Frontal cortex (tissue), 4 donors: ENCODE results near the gene SOX30. TPM values are rescaled to one million over a fixed set of nuclear protein-coding genes. Genes with fewer than 3 reads are reported as not detected.
"Not testable (repeated sequence)": the region's sequence is repeated elsewhere in the genome, so short reads cannot be mapped to it uniquely, and the experiment has no call there.

ENCODE experiments used
- DNase-seq, 2 donors: peaks; one replicate each; pipeline ENCODE4 v3.0.0; 2012; ENCODE audit warnings: low spot score in 2 of 2
- FAIRE-seq: peaks from 2 replicates; lab custom pipeline; 2012; peaks lifted over from hg19 to GRCh38; lab: Jason Lieb, UNC
- total RNA-seq: library from RNA; depleted of rRNA; stranded (reverse); fragments of >200 nt; gene quantifications from one replicate; pipeline ENCODE4 v1.2.3, GENCODE V29; 2014
- donor health status: control.
- donor health status: control.
- donor health status: control.

SOX30 gene
- total RNA-seq: under 0.01 TPM

DNA sequence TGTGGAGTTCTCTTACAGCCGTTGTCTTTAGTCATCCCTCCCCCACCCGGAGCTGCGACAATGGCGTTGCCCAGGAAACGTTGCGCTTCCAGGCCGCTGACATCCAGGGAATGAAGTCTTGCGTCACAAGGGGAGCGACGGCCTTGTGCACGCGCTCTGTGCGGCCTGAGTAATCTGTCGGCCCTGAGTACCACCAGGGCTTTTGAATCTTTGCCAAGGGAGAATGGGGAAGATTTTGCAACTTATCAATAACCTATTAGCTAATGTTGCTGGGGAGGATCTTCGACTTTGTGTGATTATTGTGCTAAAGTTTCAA, at the start of gene SOX30:
Gene SOX30, minus strand, starts transcription at position 62 of the 316 bp plus-strand sequence. CDS start 360 bp downstream, outside the sequence.
- FAIRE-seq (no peak), DNase-seq (no peak)

DNA sequence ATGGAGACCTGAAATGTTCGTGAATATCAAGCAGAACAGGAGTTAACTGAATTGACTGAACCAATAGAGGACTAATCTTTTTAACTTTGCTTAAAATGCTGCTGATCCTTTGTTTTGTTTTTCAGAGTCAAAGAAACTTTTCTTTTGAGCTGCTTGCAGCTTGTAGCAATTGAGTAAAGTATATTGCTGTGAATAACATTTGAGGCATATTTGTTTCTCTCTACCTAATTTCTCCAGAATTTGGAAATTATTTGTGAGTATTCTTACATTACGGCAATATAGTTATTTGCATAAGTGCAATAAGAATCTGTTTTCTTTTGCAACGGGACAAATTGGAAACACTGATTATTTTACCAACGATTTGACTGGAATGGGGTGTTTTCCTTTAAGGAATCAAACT, 46.4 kb upstream of the SOX30 start:
- DNase-seq, FAIRE-seq: not testable (repeated sequence)

DNA sequence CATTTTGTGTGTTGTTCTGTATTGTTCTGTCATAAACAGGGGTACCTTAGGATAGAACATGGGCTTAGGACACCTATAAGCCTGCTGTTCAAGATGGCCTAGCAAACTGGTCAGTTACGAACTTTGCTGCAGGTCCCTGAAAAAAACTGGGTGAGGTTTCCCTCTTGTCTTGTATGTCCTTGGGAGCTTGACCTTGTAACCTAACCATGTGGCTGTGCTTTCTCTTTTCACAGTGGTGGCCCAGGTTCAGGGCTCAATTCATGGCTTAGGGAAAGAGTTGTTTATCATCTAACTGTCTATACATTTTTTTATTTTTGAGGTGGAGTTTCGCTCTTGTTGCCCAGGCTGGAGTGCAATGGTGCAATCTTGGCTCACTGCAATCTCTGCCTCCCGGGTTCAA, 43.9 kb upstream of the SOX30 start:
- DNase-seq, FAIRE-seq: not testable (repeated sequence)

DNA sequence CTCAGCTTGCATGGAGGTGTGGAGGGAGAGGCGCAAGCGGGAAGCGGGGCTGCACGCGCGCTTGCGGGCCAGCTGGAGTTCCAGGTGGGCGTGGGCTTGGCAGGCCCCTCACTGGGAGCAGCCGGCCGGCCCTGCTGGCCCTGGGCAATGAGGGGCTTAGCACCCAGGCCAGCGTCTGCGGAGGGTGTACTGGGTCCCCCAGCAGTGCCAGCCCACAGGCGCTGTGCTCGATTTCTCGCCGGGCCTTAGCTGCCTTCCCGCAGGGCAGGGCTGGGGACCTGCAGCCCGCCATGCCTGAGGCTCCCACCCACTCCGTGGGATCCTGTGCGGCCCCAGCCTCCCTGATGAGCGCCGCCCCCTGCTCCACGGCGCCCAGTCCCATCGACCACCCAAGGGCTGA, 41.6 kb upstream of the SOX30 start:
- DNase-seq, FAIRE-seq: not testable (repeated sequence)

DNA sequence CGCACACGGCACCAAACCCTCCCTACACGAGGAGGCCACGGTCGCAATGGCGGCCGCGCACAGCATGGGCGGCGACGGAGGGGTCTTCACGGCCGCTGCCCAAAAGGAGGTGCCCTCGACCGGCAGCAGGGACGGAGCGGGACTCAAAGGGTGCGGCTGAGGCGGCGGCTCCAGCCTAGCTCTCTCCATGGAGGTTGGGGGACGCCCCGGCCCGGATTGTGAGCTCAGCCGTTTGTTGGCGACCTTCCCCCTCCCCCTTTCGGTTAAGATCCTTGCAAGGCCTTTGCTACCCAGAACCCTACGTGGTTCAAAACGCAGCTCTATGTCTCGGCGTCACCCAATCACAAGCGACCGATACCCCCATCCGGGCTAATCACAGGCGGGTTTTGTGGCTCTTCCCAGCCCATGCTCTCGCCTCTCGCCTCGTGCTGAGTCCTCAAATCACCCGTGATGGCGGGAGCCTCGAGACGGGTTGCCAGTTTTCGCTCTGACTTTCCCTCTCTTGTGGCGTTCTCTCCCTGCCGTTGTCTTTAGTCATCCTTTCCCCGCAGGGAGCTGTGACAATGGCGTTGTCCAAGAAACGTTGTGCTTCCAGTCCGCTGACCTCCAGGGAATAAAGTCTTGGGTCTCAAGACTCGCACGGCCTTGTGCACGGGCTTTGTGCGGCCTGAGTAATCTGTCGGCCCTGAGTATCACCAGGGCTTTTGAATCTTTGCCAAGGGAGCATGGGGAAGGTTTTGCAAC, 38.6 kb upstream of the SOX30 start:
- DNase-seq: no peak
- no peak for FAIRE-seq

DNA sequence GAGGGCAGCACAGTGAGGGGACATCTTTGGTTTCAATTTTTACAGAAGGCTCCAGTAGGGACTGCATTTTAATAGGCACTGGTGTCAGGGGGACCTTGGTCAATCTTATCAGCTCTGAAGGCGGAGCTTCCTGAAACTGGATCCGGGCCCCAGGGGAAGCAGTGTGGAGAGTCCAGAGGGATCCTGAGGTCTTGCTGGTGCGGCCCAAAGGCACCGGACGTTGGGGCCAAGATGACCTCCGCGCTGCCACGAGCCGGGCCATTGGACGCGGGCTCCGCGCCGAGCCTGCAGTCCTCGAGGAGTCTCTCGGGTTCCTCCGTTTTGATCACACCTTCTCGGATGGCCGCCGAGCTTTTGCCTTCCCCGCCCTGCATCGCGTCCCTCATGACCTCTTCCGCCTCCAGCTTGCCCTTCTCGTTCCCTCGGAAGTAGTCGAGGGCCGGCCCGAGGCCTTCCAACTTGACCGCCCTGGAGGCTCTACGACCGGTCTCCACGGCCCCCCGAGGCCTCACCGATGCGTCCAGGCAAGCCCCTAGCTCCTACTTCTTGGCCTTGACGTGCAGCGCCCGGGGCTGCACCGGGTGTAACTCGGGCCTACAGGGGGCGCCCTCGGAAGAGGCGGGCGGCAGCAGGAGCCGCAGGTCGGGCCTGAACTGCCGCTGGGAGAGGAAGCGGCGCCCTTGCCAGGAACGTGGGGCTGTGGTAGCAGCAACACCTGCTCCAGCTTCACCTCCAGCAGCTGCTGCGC, 37.9 kb upstream of the SOX30 start:
- FAIRE-seq (no peak), DNase-seq (no peak)

DNA sequence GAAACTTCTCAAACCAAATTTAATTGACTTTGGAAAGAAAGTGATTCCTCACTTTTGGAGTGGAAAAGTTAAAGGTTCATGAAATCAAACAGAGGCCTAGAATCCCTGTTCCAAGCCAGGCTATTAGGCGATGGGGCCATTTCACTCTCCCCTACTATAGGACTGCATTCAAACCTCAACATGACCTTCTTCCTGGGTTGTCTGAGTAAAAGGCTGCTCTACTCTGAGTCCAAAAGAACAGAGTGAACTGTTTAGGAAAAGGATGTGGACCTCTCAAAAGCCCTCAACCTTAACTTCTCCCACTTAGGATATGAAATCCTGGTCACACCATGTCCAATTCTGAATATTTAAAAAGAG, 34.9 kb upstream of the SOX30 start:
- DNase-seq: no peak
- FAIRE-seq: no peak

DNA sequence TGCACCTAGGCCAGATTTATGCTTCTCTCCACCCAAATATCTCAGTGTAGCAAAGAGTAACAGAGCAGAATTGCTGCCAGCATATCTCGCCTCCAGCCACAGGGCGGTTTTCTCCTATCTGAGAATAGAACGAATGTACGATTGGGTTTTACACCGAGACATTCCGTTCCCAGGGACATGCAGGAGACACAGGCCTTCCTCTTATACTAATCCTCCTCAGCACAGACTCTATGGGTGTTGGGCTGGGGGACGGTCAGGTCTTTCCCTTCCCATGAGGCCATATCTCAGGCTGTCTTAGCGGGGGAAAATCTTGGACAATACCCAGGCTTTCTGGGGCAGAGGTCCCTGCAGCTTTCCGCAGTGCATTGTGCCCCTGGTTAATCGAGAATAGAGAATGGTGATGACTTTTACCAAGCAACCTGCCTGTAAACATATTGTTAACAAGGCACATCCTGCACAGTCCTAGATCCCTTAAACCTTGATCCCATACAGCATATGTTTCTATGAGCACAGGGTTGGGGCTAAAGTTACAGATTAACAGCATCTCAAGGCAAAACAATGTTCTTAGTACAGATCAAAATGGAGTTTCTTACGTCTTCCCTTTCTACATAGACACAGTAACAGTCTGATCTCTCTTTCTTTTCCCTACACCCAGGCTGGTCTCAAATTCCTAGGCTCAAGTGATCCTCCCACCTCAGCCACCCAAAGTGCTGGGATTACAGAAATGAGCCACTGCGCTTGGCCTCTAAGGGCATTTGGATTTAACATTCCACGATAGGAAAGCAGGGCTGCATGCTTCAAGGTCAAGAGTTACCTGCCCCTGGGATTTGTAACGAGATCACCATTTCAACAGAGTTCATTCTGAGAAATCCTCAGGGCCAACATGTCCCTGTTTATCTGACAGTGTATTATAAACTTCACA, 34.3 kb upstream of the SOX30 start:
- not testable (repeated sequence) for FAIRE-seq, DNase-seq

DNA sequence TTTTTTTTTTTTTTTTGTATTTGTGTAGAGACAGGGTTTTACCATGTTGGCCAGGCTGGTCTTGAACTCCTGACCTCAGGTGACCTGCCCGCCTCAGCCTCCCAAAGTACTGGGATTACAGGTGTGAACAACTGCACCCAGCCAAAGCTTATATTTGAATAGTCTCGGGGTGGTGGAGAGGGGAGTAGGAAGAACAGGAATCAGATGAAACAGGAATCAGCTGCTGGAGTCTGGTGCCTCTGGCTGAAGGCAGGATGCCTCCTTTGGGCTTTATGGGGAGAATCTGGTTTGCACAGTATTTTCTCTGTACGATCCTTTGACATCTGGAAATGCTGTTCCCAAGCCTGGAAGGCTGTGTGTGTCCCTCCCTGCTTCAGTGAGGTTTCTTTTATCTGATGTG, 30.0 kb upstream of the SOX30 start:
- no peak for DNase-seq
- no peak for FAIRE-seq

DNA sequence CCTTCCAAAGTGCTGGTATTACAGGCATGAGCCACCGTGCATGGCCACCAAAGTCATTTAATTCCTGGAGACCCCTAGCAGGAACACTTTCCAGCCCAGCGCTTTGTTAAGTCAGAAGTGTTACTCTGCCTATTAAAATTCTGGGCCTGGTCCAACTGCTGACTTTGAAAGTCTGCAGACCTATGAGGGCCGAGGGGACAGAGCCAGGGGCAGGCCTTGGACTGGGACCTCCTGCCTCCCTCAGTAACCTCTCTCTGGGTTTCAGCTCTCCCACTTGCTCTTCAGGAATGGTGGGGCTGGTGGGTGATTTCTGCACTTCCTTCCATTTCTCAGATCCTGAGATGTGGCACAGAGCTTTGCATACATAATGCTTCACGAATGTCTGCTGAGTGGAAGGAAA, 28.8 kb upstream of the SOX30 start:
- FAIRE-seq: no peak
- DNase-seq: no peak

DNA sequence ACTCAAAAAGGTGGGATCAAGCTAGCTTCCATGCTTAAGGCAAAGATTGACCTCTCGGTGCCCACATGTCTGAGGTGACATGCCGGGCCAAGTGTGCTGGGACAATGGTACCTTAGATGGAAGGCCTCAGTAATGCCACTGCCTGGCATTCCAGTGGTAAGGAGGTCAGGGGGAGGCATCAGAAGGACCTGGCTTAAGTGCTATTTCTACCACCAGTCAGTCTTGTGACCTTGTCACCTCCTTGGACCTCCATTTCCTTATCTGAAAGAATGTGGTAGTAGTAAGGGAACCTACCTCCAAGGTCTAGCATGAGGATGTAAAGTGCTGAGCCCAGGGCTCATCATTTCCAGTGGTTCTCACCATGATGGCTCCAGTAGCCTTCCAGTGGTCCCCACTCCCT, 28.0 kb upstream of the SOX30 start:
- no peak for DNase-seq
- no peak for FAIRE-seq

DNA sequence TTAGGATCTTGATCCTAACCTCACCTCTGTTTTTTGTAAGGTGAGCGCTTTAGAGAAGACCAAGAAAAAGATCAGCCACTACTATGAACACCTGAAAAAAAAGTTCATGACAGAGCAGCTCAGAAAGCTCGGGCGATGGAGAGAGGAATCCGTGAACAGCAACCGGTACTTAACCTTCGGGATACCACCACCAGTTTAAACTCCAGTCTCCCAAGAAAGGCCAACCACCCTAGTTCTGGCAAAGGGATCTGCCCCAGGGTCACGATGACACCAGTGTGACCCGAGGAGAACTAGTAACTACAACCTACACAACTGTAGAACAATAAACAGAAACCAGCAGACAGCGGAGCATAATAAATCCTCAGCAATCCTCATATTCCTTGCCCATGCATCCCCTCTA, 27.6 kb upstream of the SOX30 start:
- no peak for FAIRE-seq

DNA sequence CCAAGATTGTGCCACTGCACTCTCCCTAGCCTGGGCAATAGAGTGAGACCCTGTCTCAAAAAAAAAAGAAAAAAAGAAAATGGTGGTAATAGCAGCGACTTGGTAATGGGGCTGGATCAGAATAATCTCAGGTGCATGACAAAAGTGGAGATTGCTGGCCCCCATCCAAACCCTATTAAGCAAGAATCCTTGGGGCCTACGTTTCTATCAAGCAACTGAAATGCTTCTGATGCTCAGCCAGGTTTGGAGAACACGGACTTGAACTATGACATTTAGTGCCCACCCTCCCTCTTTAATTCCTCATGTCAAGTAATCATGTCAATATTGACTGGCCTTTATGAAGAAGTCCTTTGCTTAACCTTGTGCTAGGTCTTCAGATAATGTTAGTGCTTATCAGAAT, 25.7 kb upstream of the SOX30 start:
- FAIRE-seq: no peak
- DNase-seq: no peak

More for the DNA sequence above, 27.6 kb upstream of the SOX30 start:
- DNase-seq: no peak

DNA sequence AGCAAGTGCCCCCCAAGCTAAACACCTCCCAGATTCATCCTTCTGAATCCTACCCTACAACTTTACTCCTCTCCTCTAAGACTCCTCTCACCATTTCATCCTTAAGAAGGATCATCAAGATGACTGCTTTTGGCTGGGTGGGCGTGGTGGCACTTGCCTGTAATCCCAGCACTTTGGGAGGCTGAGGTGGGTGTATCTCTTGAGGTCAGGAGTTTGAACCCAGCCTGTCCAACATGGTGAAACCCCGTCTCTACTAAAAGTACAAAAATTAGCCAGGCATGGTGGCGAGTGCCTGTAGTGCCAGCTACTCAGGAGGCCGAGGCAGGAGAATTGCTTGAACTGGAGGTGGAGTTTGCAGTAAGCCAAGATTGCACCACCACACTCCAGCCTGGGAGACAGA, 22.1 kb upstream of the SOX30 start:
- FAIRE-seq, DNase-seq: not testable (repeated sequence)

DNA sequence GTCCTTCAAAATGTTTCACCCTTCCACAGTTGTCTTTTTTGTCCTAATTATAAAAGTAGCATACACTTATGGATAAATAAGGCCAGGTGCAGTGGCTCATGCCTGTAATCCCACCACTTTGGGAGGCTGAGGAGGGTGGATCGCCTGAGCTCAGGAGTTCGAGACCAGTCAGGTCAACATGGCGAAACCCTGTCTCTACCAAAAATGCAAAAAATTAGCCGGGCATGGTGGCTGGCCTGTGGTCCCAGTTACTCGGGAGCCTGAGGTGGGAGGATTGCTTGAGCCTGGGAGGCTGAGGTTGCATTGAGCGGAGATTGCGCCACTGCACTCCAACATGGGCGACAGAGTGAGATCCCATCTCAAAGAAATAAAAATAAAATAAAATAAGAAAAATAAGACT, 20.7 kb upstream of the SOX30 start:
- FAIRE-seq (no peak), DNase-seq (no peak)

DNA sequence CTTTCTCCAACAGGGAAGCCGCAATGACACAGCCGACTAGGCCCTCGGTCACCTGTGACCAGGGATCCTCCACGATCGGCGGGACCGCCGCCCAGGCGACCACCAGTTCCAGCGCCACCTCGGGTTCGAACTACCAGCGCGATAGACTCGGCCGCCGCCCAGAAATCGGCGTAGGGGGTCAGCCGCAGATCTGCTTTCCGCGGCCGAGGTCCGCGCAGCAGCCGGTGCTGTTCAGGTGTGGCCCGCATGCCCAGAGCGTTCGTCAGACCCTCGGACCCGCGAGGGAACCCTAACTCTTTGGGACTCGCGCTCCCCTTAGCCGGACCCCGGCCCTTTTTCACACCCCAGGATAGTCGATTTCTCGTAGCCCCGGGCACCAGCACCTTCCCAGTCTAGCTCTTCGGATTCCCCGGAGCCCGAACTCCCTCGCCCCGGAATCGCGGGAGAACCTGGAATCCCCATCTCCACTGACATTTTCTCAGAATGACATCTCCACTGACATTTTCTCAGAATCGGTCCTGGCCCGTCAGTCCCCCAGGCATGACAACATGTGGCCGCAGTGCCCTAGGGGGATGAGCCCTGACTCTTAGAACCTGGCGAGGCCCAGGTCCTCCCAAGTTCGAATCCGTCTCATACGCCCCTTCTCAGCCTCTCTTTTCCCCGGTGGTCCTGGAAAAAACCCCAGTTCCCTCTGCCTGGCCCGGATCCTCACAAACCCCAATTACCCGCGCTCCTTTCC, 19.5 kb upstream of the SOX30 start:
- no peak for DNase-seq
- no peak for FAIRE-seq

DNA sequence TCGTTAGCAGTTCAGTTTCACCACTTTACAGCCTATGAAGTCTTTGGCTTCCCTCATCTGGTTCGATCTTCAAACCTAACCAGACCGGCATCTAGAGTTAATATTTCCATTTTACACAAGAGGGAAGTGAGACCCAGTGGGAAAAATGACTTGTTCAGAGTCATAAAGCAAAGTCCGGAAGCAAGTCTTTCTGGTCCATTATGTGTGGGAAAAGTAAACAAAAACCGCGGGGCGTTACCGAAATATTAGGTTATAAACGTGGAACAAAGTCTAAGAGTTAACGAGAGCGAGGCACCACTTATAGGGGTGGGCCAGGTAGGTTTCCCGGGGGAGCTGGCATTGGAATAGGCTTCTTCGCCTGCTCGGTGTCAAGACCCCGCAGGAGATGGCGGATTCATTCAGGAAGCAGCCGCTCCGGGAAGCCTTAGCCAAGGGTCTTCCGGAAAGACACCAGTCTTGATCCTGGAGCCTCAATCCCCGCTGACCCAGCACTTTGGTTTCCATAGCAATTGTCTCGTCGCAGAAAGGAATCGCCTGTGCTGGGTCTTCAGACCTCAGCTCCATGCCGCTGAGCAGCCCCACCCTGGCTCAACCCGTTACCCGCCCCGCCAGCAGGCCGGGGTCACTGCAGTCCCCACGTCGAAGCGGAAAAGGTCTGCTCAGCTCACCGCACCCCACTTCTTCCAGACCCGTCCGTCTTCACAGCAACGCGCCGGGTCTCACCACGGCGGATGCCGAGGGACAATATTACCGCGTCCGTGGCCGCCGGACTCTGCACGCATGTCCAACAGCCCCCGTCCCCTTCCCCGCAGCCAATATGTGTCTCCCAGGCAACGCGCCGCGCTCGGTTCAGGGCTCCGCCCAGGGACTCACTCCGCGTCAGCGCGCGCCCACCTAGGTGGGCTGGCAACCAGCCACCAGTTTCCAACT, 18.7 kb upstream of the SOX30 start, which contains the start of gene C5orf52:
Gene C5orf52, plus strand, starts transcription at position 872 of the 930 bp plus-strand sequence. CDS start 82 bp downstream, outside the sequence.
- FAIRE-seq (no peak), DNase-seq (peak in 1 of 2 donors; percentile 60)

DNA sequence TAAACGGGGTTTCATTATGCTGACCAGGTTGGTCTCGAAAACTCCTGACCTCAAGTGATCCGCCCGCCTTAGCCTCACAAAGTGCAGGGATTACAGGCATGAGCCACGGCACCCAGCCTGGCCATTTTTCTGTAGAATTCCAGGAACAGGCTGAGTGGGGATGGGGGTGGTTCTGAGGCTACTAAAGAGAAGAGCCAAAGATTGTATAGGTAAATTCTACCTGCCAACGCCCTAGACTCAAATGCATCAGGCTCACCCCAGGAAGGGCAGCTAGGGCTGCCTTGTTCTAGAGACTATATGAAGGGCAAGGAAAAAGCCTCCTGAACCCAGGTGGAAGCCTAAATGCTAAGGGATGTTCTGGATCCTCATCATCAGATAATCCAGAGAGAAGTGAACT, 17.5 kb upstream of the SOX30 start:
- no peak for FAIRE-seq

DNA sequence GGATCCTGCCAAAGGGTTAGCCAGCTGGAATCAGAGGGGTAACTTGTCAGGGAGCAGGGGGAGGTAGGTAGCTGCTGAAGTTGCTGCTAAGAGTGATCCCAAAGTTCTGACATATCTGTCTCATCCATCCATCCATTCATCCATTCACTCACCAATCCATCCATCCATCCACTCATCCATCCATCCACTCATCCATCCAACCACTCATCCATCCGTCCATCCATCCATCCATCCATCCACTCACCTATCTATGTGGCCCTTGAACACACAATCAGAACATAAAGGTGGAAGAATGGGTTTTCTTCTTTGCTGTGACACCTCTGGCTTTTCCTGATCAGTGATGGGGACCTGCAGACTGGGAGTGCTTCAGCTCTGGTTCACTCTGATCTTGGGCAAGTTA, 16.1 kb upstream of the SOX30 start:
- FAIRE-seq (no peak), DNase-seq (no peak)

More for the DNA sequence above, 17.5 kb upstream of the SOX30 start:
- DNase-seq: no peak
